Measurements from ENCODE around the gene LOXHD1. TPM values are rescaled to one million over a fixed set of nuclear protein-coding genes. Genes with fewer than 3 reads are reported as not detected.

Gene LOXHD1
- total and polyA plus RNA-seq, 3 donors from 2014 or later: 11.3 to 59.4 (median 29.6) TPM

- no peaks in the 10 kb centered on the region for H3K36me3 ChIP-seq (ENCODE audit: low read depth, missing control alignments)
- no peaks in the 10 kb centered on the region for H3K4me1 ChIP-seq
- 74 to 87% methylated on average over 8 to 9 of the region's 9 CpGs for WGBS, 2 donors
- no peak overlapping the region for H3K27ac ChIP-seq
- H3K4me3 ChIP-seq: no peak overlapping the region
- H3K27me3 ChIP-seq: no peaks in the 10 kb centered on the region
- H3K9me3 ChIP-seq: no peaks in the 10 kb centered on the region
- DNase-seq: peak; percentile 49
- intact Hi-C loops (cut with DNase I; ENCODE audit: low total_unique reads): no loop called here
- TF ChIP-seq POLR2A (IDR thresholded peaks at IDR 0.05): no peak
- TF ChIP-seq CTCF (IDR thresholded peaks at IDR 0.05): no peak
These were observed 4.1 kb upstream of the LOXHD1 start for GRCh38 chr18:46660957-46661749.

- Histone ChIP-seq H3K4me1 (no peaks in the 10 kb centered on the region), H3K4me3 (no peak overlapping the region), H3K27ac (no peak overlapping the region), H3K36me3 (ENCODE audit: low read depth, missing control alignments) (no peaks in the 10 kb centered on the region), H3K27me3 (no peaks in the 10 kb centered on the region), H3K9me3 (no peaks in the 10 kb centered on the region)
- whole genome bisulfite sequencing, 2 donors: 90 to 91% methylated on average over 3 of the region's 3 CpGs
- TF ChIP-seq POLR2A (IDR thresholded peaks at IDR 0.05) (no peak), CTCF (IDR thresholded peaks at IDR 0.05) (no peak)
- intact Hi-C loops (cut with DNase I; ENCODE audit: low total_unique reads): loop anchor here (5.0 to 10.0 kb wide), 2 partner anchors 377 to 485 kb away; a partner anchor contains a TSS
- DNase-seq: no peak
These were observed 2.5 kb upstream of the LOXHD1 start for GRCh38 chr18:46659484-46659883.

- Histone ChIP-seq H3K27me3 (no peaks in the 10 kb centered on the region), H3K4me3 (no peak overlapping the region), H3K36me3 (ENCODE audit: low read depth, missing control alignments) (no peaks in the 10 kb centered on the region), H3K27ac (no peak overlapping the region), H3K9me3 (no peaks in the 10 kb centered on the region), H3K4me1 (no peaks in the 10 kb centered on the region)
- TF ChIP-seq POLR2A (IDR thresholded peaks at IDR 0.05) (no peak), CTCF (IDR thresholded peaks at IDR 0.05) (no peak)
- no peak for DNase-seq
- 49 to 68% methylated on average over 26 to 27 of the region's 27 CpGs for WGBS, 2 donors
- intact Hi-C loops (cut with DNase I; ENCODE audit: low total_unique reads): loop anchor here (5.0 to 10.0 kb wide), 2 partner anchors 374 to 482 kb away; a partner anchor contains a TSS
These were observed 500 bp downstream of the LOXHD1 start for GRCh38 chr18:46656326-46657114.

GRCh38 chr18:46652372-46652771 lies 4.6 kb downstream of the LOXHD1 start:
- Histone ChIP-seq H3K4me3 (no peak overlapping the region), H3K9me3 (no peaks in the 10 kb centered on the region), H3K4me1 (no peaks in the 10 kb centered on the region), H3K27me3 (no peaks in the 10 kb centered on the region), H3K27ac (no peak overlapping the region), H3K36me3 (ENCODE audit: low read depth, missing control alignments) (no peaks in the 10 kb centered on the region)
- TF ChIP-seq POLR2A (IDR thresholded peaks at IDR 0.05): no peak
- TF ChIP-seq CTCF (IDR thresholded peaks at IDR 0.05): no peak
- intact Hi-C loops (cut with DNase I; ENCODE audit: low total_unique reads): loop anchor here (10.0 kb wide), 1 partner anchor 478 kb away; a partner anchor contains a TSS
- no peak for DNase-seq

Data from testis (tissue), 3 donors.